OCI-LY7 (cell line): ENCODE results near the gene PDYN. TPM values are rescaled to one million over a fixed set of nuclear protein-coding genes. Genes with fewer than 3 reads are reported as not detected.

Experiments
- BruUV-seq: library from RNA; stranded (reverse); fragments of 400-500 nt; replicated peaks from 2 replicates; lab custom pipeline; 2021; lab: Mats Ljungman, UMichigan
- CTCF ChIA-PET: fragments of 300-600 bp; sonication (Branson Sonifier 250); formaldehyde crosslinking; loops from one replicate; lab custom pipeline; 2022; ENCODE audit warnings: antibody characterized with exemption; ENCODE audit not compliant: unreplicated experiment; lab: Charles Lee
- POLR2A ChIA-PET: fragments of 300-600 bp; sonication (Branson Sonifier 250); formaldehyde crosslinking; loops from one replicate; lab custom pipeline; 2022; ENCODE audit warnings: antibody characterized with exemption; lab: Charles Lee
- DNase-seq: peaks from one replicate; pipeline ENCODE4 v3.0.0-alpha.2; 2015; ENCODE audit warnings: low spot score
- H2AFZ ChIP-seq: fragments of 200-600 bp; sonication (generic), shearing (Covaris generic); 2 replicates; pipeline ENCODE4 v1.6.1; 2014; ENCODE audit warnings: mild to moderate bottlenecking, antibody characterized with exemption, low read length, moderate library complexity
- H3K27ac ChIP-seq: fragments of 200-600 bp; sonication (generic); 2 replicates; pipeline ENCODE4 v1.5.1; 2014; ENCODE audit warnings: mixed run types, low read depth, mild to moderate bottlenecking, moderate library complexity, low read length, inconsistent platforms; ENCODE audit not compliant: poor library complexity, severe bottlenecking
- H3K36me3 ChIP-seq: fragments of 200-600 bp; sonication (generic); 2 replicates; pipeline ENCODE4 v1.6.1; 2014; ENCODE audit warnings: mild to moderate bottlenecking, antibody characterized with exemption, low read length, moderate library complexity, mixed read lengths; ENCODE audit not compliant: insufficient read depth
- H3K4me1 ChIP-seq: fragments of 200-600 bp; sonication (generic); 2 replicates; pipeline ENCODE4 v1.5.1; 2014; ENCODE audit warnings: mild to moderate bottlenecking, low read length; ENCODE audit not compliant: insufficient read depth, poor library complexity, severe bottlenecking
- H3K4me2 ChIP-seq: fragments of 200-600 bp; sonication (generic); 2 replicates; pipeline ENCODE4 v1.6.1; 2014; ENCODE audit warnings: mild to moderate bottlenecking, low read length
- H3K4me3 ChIP-seq: fragments of 200-600 bp; sonication (generic); 2 replicates; pipeline ENCODE4 v1.5.1; 2014; ENCODE audit warnings: mild to moderate bottlenecking, low read depth, low read length; ENCODE audit not compliant: poor library complexity, severe bottlenecking
- H3K79me2 ChIP-seq: fragments of 200-600 bp; sonication (generic); 2 replicates; pipeline ENCODE4 v1.6.1; 2016; ENCODE audit warnings: low read depth, mild to moderate bottlenecking, low read length, moderate library complexity, mixed read lengths; ENCODE audit not compliant: insufficient read depth
- H3K9me2 ChIP-seq: fragments of 200-600 bp; sonication (generic); 2 replicates; pipeline ENCODE4 v1.6.1; 2016; ENCODE audit warnings: mild to moderate bottlenecking, low read length, mixed read lengths; ENCODE audit not compliant: insufficient read depth
- H3K9me3 ChIP-seq: fragments of 200-600 bp; sonication (generic); 2 replicates; pipeline ENCODE4 v1.6.1; 2014; ENCODE audit warnings: mild to moderate bottlenecking, mixed run types, low read length, mixed read lengths
- H4K20me1 ChIP-seq: fragments of 200-600 bp; sonication (generic); 2 replicates; pipeline ENCODE4 v1.6.1; 2014; ENCODE audit warnings: mild to moderate bottlenecking, antibody characterized with exemption, low read length, moderate library complexity, mixed read lengths; ENCODE audit not compliant: insufficient read depth
- CTCF ChIP-seq: fragments of 200-600 bp; sonication (generic); conservative IDR thresholded peaks from 2 replicates; pipeline ENCODE4 v1.5.1; 2014; ENCODE audit warnings: mild to moderate bottlenecking, antibody characterized with exemption, low read length, moderate library complexity, mixed read lengths
- EZH2phosphoT487 ChIP-seq: fragments of 200-600 bp; sonication (generic); IDR thresholded peaks from 2 replicates; pipeline ENCODE4 v1.6.1; 2018; ENCODE audit warnings: low read depth, borderline replicate concordance, mild to moderate bottlenecking, mixed run types, antibody characterized with exemption, low read length, moderate library complexity, mixed read lengths
- intact Hi-C: fragments of 100-400 bp; cut with micrococcal nuclease; formaldehyde crosslinking; loops from one replicate; pipeline ENCODE4 v1.10.0; 2022; ENCODE audit not compliant: unreplicated experiment
- total RNA-seq, 2 experiments: library from RNA; depleted of rRNA in 1 of 2; stranded (reverse); fragments of >200 nt in 1 of 2; shearing (Covaris generic) in 1 of 2; gene quantifications; 2 replicates each; pipeline ENCODE4 v1.2.3, GENCODE V29; 2014 to 2022

Gene PDYN
- total RNA-seq, 2 experiments from 2014 or later: not detected

DNA sequence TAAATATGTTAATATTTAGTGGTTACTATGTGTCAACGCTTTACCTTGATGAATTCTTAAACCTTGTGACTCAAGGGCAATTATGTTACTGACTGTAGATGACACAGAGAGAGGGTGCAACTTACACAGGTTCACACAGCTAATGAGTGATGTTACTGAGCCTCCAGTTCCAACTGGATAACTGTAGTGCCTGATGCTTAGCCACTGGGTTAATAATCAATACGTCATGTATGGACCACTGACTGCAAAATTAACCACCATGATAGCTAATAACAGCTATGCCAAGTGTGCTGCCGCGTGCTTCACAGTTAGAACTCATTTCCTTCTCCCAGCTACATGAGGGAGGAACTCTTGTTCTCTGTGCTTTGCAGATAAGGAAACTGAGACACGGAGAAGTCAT lies 53.3 kb downstream of the PDYN start:
- no peak overlapping the region for H3K27ac ChIP-seq
- no peak overlapping the region for H3K4me2 ChIP-seq
- H4K20me1 ChIP-seq: no peaks in the 10 kb centered on the region
- H3K4me1 ChIP-seq: no peaks in the 10 kb centered on the region
- no peaks in the 10 kb centered on the region for H3K36me3 ChIP-seq
- H3K9me3 ChIP-seq: no peaks in the 10 kb centered on the region
- POLR2A ChIA-PET: no interaction called here
- BruUV-seq: no TSS peak
- H3K4me3 ChIP-seq: no peak overlapping the region
- no peak for DNase-seq
- H3K9me2 ChIP-seq: no peaks in the 10 kb centered on the region
- no peaks in the 10 kb centered on the region for H3K79me2 ChIP-seq
- intact Hi-C loops: no loop called here
- CTCF ChIA-PET: no interaction called here
- H2AFZ ChIP-seq: no peak overlapping the region
- TF ChIP-seq EZH2phosphoT487: no peak
- no peak for TF ChIP-seq CTCF

GRCh38 chr20:1939270-1939595 lies 54.6 kb downstream of the PDYN start:
- no peaks in the 10 kb centered on the region for H3K36me3 ChIP-seq
- H2AFZ ChIP-seq: no peak overlapping the region
- BruUV-seq: no TSS peak
- POLR2A ChIA-PET: no interaction called here
- no peak overlapping the region for H3K4me3 ChIP-seq
- TF ChIP-seq EZH2phosphoT487 (no peak), CTCF (no peak)
- H4K20me1 ChIP-seq: no peaks in the 10 kb centered on the region
- no peak for DNase-seq
- H3K4me1 ChIP-seq: no peaks in the 10 kb centered on the region
- intact Hi-C loops: no loop called here
- no peaks in the 10 kb centered on the region for H3K9me3 ChIP-seq
- no peaks in the 10 kb centered on the region for H3K79me2 ChIP-seq
- no peaks in the 10 kb centered on the region for H3K9me2 ChIP-seq
- CTCF ChIA-PET: no interaction called here
- no peak overlapping the region for H3K27ac ChIP-seq
- no peak overlapping the region for H3K4me2 ChIP-seq

DNA sequence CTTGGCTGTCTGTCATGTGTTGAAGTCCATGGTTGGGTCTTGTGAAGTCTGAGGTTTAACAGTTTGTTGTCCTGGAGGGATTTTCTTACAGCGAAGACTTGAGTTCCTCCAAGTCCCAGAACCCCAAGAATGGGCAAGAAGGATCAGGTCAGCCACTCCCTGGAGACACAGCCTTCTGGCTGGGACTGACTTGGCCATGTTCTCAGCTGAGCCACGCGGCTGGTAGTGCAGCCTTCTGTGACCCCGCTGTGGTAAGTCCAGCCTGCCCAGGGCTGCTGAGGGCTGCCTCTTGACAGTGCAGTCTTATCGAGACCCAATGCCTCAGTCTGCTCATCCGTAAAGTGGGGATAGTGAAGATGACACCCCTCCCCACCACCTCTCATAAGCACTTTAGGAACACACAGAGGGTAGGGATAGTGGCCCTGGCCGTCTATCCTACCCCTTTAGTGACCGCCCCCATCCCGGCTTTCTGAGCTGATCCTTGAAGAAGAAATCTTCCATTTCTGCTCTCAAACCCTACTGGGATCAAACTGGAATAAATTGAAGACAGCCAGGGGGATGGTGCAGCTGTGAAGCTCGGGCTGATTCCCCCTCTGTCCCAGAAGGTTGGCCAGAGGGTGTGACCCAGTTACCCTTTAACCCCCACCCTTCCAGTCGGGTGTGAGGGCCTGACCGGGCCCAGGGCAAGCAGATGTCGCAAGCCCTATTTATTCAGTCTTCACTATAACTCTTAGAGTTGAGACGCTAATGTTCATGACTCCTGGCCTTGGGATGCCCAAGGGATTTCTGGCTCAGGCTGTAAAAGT lies 55.2 kb downstream of the PDYN start:
- Histone ChIP-seq H3K4me1 (no peaks in the 10 kb centered on the region), H3K4me2 (no peak overlapping the region), H4K20me1 (no peaks in the 10 kb centered on the region), H3K9me3 (no peaks in the 10 kb centered on the region), H3K9me2 (no peaks in the 10 kb centered on the region), H3K4me3 (no peak overlapping the region), H3K36me3 (no peaks in the 10 kb centered on the region), H2AFZ (no peak overlapping the region), H3K27ac (no peak overlapping the region), H3K79me2 (no peaks in the 10 kb centered on the region)
- intact Hi-C loops: no loop called here
- POLR2A ChIA-PET: no interaction called here
- no TSS peak for BruUV-seq
- TF ChIP-seq CTCF: no peak
- TF ChIP-seq EZH2phosphoT487: no peak
- no peak for DNase-seq
- CTCF ChIA-PET: no interaction called here
